ENCODE measurements around the gene AUNIP.

GRCh38 chr1:25794325-25794724 lies 64.9 kb downstream of the AUNIP start:
- TF ChIP-seq CTCF (conservative IDR thresholded peaks at IDR 0.05 in 1 of 2, IDR thresholded peaks at IDR 0.05 in 1 of 2; ENCODE audit: low read depth in 1 of 2, low read length in 2 of 2) (no peak), EZH2 (IDR thresholded peaks at IDR 0.05; ENCODE audit: low read length, missing control alignments) (no peak)
